Breast epithelium (tissue), 4 donors: Measurements from ENCODE around the gene ABLIM2. TPM values are rescaled to one million over a fixed set of nuclear protein-coding genes. Genes with fewer than 3 reads are reported as not detected.

Experiments used
- DNase-seq, 2 donors: peaks; one replicate each; pipeline ENCODE4 v3.0.0-alpha.2; 2019; ENCODE audit warnings: low spot score in 2 of 2
- H3K27ac ChIP-seq, 2 donors: fragments of 200-600 bp; sonication (generic) in 1 of 2; one replicate each; pipeline ENCODE4 v1.5.1; 2016 to 2019; ENCODE audit warnings: mild to moderate bottlenecking in 1 of 2
- H3K27me3 ChIP-seq, 2 donors: fragments of 200-600 bp; sonication (generic) in 1 of 2; one replicate each; pipeline versions ENCODE4 v1.5.1 to v1.6.0; 2017 to 2019; ENCODE audit warnings: control low read depth in 1 of 2, mild to moderate bottlenecking in 1 of 2
- H3K36me3 ChIP-seq: fragments of 200-600 bp; one replicate; pipeline ENCODE4 v1.5.1; 2019
- H3K4me1 ChIP-seq, 2 donors: fragments of 200-600 bp; sonication (generic); one replicate each; pipeline ENCODE4 v1.5.1; 2016 to 2019; ENCODE audit warnings: control low read depth in 1 of 2
- H3K4me3 ChIP-seq, 3 donors: fragments of 200-600 bp; sonication (generic); 1 replicate in 2 of 3; 2 replicates in 1 of 3; pipeline ENCODE4 v1.5.1; 2016 to 2019; ENCODE audit warnings: mild to moderate bottlenecking in 3 of 3, moderate library complexity in 2 of 3
- H3K9me3 ChIP-seq, 2 donors: fragments of 200-600 bp; sonication (generic) in 1 of 2; one replicate each; pipeline ENCODE4 v1.5.1; 2016 to 2019; ENCODE audit warnings: control low read depth in 1 of 2
- POLR2A ChIP-seq: fragments of 450-650 bp; IDR thresholded peaks from one replicate; pipeline ENCODE4 v1.6.1; 2016; ENCODE audit warnings: antibody characterized with exemption, mild to moderate bottlenecking, moderate library complexity
- POLR2AphosphoS5 ChIP-seq, 3 donors: sonication (generic); formaldehyde crosslinking; IDR thresholded peaks; one replicate each; pipeline ENCODE4 v1.6.1; 2017; ENCODE audit warnings: antibody characterized with exemption in 3 of 3
- intact Hi-C: fragments of 100-400 bp; cut with DNase I; formaldehyde crosslinking; loops from one replicate; pipeline ENCODE4 v1.15.1; 2023; ENCODE audit warnings: low total_unique reads
- total RNA-seq, 3 donors: library from RNA; depleted of rRNA; stranded (reverse); fragments of >200 nt; gene quantifications; one replicate each; pipeline ENCODE4 v1.1.0, GENCODE V29; 2016
- TF ChIP-seq, protein P1 (sequence below), 3 donors: fragments of 450-650 bp; IDR thresholded peaks; one replicate each; pipeline ENCODE4 v1.5.1; 2016 to 2017; ENCODE audit warnings: antibody characterized with exemption in 3 of 3, mild to moderate bottlenecking in 3 of 3, moderate library complexity in 3 of 3

ABLIM2 gene
- total RNA-seq, 3 donors from 2014 or later, result 4.8 to 11.5 (median 8.2) TPM

DNA sequence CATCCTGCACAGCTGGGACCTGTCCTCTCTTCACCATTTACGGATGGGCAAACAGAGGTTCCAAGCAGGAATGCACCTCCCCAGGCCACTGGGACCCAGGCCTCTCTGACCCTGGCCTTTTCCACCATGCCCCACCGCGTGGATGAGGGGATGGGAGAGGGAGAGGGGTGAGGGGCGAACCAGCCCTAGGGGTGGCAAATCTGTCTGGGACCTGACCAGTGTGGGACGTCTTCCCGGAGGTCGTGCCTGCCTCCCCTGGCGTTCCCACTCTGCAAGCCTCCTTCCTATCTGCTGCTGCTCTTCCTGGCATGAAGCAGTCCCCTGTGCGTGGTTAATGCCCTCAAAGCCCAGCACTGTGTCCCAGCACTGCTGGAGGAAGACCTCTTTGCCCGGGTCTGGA, 35.9 kb downstream of the ABLIM2 start:
- H3K4me1 ChIP-seq, result no peaks in the 10 kb centered on the region
- TF ChIP-seq, protein P1, sequence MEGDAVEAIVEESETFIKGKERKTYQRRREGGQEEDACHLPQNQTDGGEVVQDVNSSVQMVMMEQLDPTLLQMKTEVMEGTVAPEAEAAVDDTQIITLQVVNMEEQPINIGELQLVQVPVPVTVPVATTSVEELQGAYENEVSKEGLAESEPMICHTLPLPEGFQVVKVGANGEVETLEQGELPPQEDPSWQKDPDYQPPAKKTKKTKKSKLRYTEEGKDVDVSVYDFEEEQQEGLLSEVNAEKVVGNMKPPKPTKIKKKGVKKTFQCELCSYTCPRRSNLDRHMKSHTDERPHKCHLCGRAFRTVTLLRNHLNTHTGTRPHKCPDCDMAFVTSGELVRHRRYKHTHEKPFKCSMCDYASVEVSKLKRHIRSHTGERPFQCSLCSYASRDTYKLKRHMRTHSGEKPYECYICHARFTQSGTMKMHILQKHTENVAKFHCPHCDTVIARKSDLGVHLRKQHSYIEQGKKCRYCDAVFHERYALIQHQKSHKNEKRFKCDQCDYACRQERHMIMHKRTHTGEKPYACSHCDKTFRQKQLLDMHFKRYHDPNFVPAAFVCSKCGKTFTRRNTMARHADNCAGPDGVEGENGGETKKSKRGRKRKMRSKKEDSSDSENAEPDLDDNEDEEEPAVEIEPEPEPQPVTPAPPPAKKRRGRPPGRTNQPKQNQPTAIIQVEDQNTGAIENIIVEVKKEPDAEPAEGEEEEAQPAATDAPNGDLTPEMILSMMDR (IDR thresholded peaks at IDR 0.05), result no peak
- TF ChIP-seq POLR2AphosphoS5 (IDR thresholded peaks at IDR 0.05) (no peak), POLR2A (no peak)
- H3K36me3 ChIP-seq, result no peaks in the 10 kb centered on the region
- intact Hi-C loops, result no loop called here
- no peaks in the 10 kb centered on the region for H3K9me3 ChIP-seq
- no peak overlapping the region for H3K4me3 ChIP-seq
- H3K27me3 ChIP-seq, result no peaks in the 10 kb centered on the region
- DNase-seq, result no peak
- H3K27ac ChIP-seq, result no peak overlapping the region

DNA sequence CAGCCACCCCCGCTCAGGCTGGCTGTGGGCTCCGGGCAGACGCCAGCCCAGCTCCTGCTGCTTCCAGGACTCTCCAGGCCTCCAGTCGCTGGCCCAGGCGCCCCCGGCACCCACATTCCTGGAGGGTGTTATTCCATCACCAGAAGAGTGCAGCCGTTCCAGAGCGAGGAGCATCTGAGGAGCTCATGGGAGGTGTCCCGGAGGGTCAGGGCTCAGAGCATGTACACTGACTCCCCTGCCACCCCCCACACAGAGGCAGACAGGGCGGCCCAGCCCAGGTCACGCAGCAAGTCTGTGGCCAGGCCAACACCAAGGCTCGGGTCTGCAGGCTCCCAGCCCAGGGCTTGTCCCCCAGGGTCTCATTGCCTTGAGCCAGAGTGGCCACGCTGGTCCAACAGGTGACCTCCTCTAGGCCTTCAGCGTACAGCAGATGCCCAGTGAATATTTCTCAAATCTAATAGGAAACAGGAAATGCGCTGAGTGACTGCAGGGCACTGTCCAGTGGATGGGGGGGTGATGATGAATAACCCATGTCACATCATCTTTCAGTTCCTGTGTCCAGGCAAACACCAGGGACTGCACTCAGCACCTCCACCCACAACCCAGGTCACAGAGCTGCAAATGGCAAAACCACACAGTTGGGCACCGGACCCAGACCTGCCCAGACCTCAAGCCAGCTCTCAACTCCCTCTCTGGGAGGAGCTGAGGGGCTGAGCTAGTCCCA, 37.2 kb downstream of the ABLIM2 start:
- intact Hi-C loops, result no loop called here
- Histone ChIP-seq H3K27ac (no peak overlapping the region), H3K4me1 (no peaks in the 10 kb centered on the region), H3K27me3 (no peaks in the 10 kb centered on the region), H3K9me3 (no peaks in the 10 kb centered on the region), H3K36me3 (no peaks in the 10 kb centered on the region), H3K4me3 (no peak overlapping the region)
- DNase-seq, result no peak
- TF ChIP-seq POLR2A, result no peak
- TF ChIP-seq POLR2AphosphoS5 (IDR thresholded peaks at IDR 0.05), result no peak
- TF ChIP-seq, protein P1 (IDR thresholded peaks at IDR 0.05), result no peak

GRCh38 chr4:8120501-8120900, 38.1 kb downstream of the ABLIM2 start:
- Histone ChIP-seq H3K27ac (no peak overlapping the region), H3K4me1 (no peaks in the 10 kb centered on the region), H3K9me3 (no peaks in the 10 kb centered on the region), H3K27me3 (no peaks in the 10 kb centered on the region), H3K4me3 (no peak overlapping the region), H3K36me3 (no peaks in the 10 kb centered on the region)
- intact Hi-C loops, result no loop called here
- TF ChIP-seq, protein P1 (IDR thresholded peaks at IDR 0.05), result no peak
- TF ChIP-seq POLR2A, result no peak
- TF ChIP-seq POLR2AphosphoS5 (IDR thresholded peaks at IDR 0.05), result no peak
- DNase-seq, result no peak

DNA sequence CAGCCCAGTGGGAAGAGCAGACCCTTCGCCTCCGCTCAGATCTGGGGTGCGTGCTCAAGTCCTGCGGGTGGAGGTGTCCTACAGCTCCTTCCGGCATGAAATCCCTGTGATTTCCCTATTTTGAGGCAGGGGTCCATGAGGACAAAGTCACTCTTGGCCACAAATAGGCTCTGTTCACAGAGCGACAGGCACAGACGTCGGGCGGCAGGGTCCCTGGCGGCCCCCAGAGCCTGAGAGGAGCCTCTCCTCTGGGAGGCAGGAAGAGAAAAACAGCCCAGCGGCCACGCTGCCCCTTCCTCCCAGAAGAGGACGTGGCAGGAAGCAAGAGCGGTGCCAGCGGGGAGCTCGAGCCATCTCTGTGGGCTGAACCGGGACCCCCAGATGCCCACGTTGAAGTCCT, 38.7 kb downstream of the ABLIM2 start:
- no peaks in the 10 kb centered on the region for H3K27me3 ChIP-seq
- H3K4me3 ChIP-seq, result no peak overlapping the region
- intact Hi-C loops, result no loop called here
- H3K9me3 ChIP-seq, result no peaks in the 10 kb centered on the region
- no peaks in the 10 kb centered on the region for H3K36me3 ChIP-seq
- TF ChIP-seq POLR2AphosphoS5 (IDR thresholded peaks at IDR 0.05) (no peak), POLR2A (no peak)
- TF ChIP-seq, protein P1 (IDR thresholded peaks at IDR 0.05), result no peak
- no peak for DNase-seq
- no peak overlapping the region for H3K27ac ChIP-seq
- no peaks in the 10 kb centered on the region for H3K4me1 ChIP-seq

GRCh38 chr4:8118531-8118930, 40.1 kb downstream of the ABLIM2 start:
- Histone ChIP-seq H3K27ac (no peak overlapping the region), H3K36me3 (no peaks in the 10 kb centered on the region), H3K4me3 (no peak overlapping the region), H3K4me1 (no peaks in the 10 kb centered on the region), H3K27me3 (no peaks in the 10 kb centered on the region), H3K9me3 (no peaks in the 10 kb centered on the region)
- intact Hi-C loops, result no loop called here
- no peak for DNase-seq
- TF ChIP-seq, protein P1 (IDR thresholded peaks at IDR 0.05), result no peak
